H9 (cell line): Measurements from ENCODE around the gene AGBL4. TPM values are rescaled to one million over a fixed set of nuclear protein-coding genes. Genes with fewer than 3 reads are reported as not detected.
"Not testable (repeated sequence)": the region's sequence is repeated elsewhere in the genome, so short reads cannot be mapped to it uniquely, and the experiment has no call there.

ENCODE experiments used
- DNase-seq: peaks from one replicate; pipeline ENCODE4 v3.0.0-alpha.2; 2017
- H2AFZ ChIP-seq: one replicate; pipeline ENCODE4 v1.6.1; 2013; ENCODE audit warnings: mild to moderate bottlenecking, low read length, control low read depth, moderate library complexity
- H2AK5ac ChIP-seq: 2 replicates; pipeline ENCODE4 v1.6.1; 2013; ENCODE audit warnings: low read length, control low read depth, mixed read lengths; ENCODE audit not compliant: insufficient read length
- H2BK120ac ChIP-seq: one replicate; pipeline ENCODE4 v1.6.1; 2013; ENCODE audit warnings: low read depth, mild to moderate bottlenecking, low read length, control low read depth, inconsistent platforms; ENCODE audit not compliant: poor library complexity, severe bottlenecking
- H2BK12ac ChIP-seq: 2 replicates; pipeline ENCODE4 v1.6.1; 2013; ENCODE audit warnings: low read length, control low read depth, mixed read lengths, low read depth; ENCODE audit not compliant: insufficient read length
- H2BK15ac ChIP-seq: 2 replicates; pipeline ENCODE4 v1.6.1; 2013; ENCODE audit warnings: low read depth, low read length, control low read depth
- H2BK20ac ChIP-seq: one replicate; pipeline ENCODE4 v1.6.1; 2013; ENCODE audit warnings: low read depth, mild to moderate bottlenecking, low read length, control low read depth, inconsistent platforms; ENCODE audit not compliant: poor library complexity, severe bottlenecking
- H2BK5ac ChIP-seq: 2 replicates; pipeline ENCODE4 v1.6.1; 2013; ENCODE audit warnings: low read length, control low read depth, mixed read lengths; ENCODE audit not compliant: insufficient read length
- H3K14ac ChIP-seq: 2 replicates; pipeline ENCODE4 v1.6.1; 2013; ENCODE audit warnings: low read length, control low read depth; ENCODE audit not compliant: insufficient read depth
- H3K18ac ChIP-seq: 2 replicates; pipeline ENCODE4 v1.6.1; 2013; ENCODE audit warnings: low read depth, mild to moderate bottlenecking, mixed read lengths, low read length, control low read depth; ENCODE audit not compliant: insufficient read length
- H3K23ac ChIP-seq: 2 replicates; pipeline ENCODE4 v1.6.1; 2013; ENCODE audit warnings: low read length, control low read depth, mixed read lengths, low read depth; ENCODE audit not compliant: insufficient read length
- H3K23me2 ChIP-seq: 2 replicates; pipeline ENCODE4 v1.6.1; 2013; ENCODE audit warnings: low read depth, mild to moderate bottlenecking, mixed read lengths, low read length, control low read depth; ENCODE audit not compliant: insufficient read length, poor library complexity, severe bottlenecking
- H3K27ac ChIP-seq: 2 replicates; pipeline ENCODE4 v1.5.1; 2013; ENCODE audit warnings: low read length, control low read depth, mixed read lengths, low read depth; ENCODE audit not compliant: insufficient read length
- H3K27me3 ChIP-seq: 2 replicates; pipeline ENCODE4 v1.6.1; 2013; ENCODE audit warnings: low read length, control low read depth, inconsistent platforms; ENCODE audit not compliant: insufficient read depth
- H3K4ac ChIP-seq: 2 replicates; pipeline ENCODE4 v1.6.1; 2013; ENCODE audit warnings: low read depth, mild to moderate bottlenecking, control low read depth, inconsistent platforms, low read length, moderate library complexity
- H3K4me1 ChIP-seq: 2 replicates; pipeline ENCODE4 v1.6.1; 2013; ENCODE audit warnings: low read length, control low read depth, inconsistent platforms; ENCODE audit not compliant: insufficient read depth
- H3K4me2 ChIP-seq: 2 replicates; pipeline ENCODE4 v1.6.1; 2013; ENCODE audit warnings: low read length, control low read depth, mixed read lengths; ENCODE audit not compliant: insufficient read length, insufficient read depth
- H3K56ac ChIP-seq: 2 replicates; pipeline ENCODE4 v1.6.1; 2013; ENCODE audit warnings: low read depth, mild to moderate bottlenecking, mixed read lengths, low read length, control low read depth; ENCODE audit not compliant: insufficient read length
- H3K79me1 ChIP-seq: 2 replicates; pipeline ENCODE4 v1.6.1; 2013; ENCODE audit warnings: low read depth, mild to moderate bottlenecking, moderate library complexity, low read length, control low read depth, inconsistent platforms; ENCODE audit not compliant: insufficient read depth, poor library complexity, severe bottlenecking
- H3K79me2 ChIP-seq: 2 replicates; pipeline ENCODE4 v1.6.1; 2013; ENCODE audit warnings: low read length, control low read depth, inconsistent platforms; ENCODE audit not compliant: insufficient read depth
- H3K9ac ChIP-seq: 2 replicates; pipeline ENCODE4 v1.6.1; 2013; ENCODE audit warnings: low read length, control low read depth, mixed read lengths; ENCODE audit not compliant: insufficient read length; ENCODE audit errors: extremely low read depth
- H3K9me3 ChIP-seq: one replicate; pipeline ENCODE4 v1.6.1; 2013; ENCODE audit warnings: low read depth, low read length, inconsistent platforms; ENCODE audit not compliant: control insufficient read depth
- H3T11ph ChIP-seq: one replicate; pipeline ENCODE4 v1.6.1; 2013; ENCODE audit warnings: mild to moderate bottlenecking, low read length, control low read depth, inconsistent platforms
- H4K20me1 ChIP-seq: one replicate; pipeline ENCODE4 v1.6.1; 2013; ENCODE audit not compliant: control insufficient read depth, insufficient read length, insufficient read depth
- H4K5ac ChIP-seq: 2 replicates; pipeline ENCODE4 v1.6.1; 2013; ENCODE audit warnings: low read depth, mild to moderate bottlenecking, mixed read lengths, low read length, control low read depth; ENCODE audit not compliant: insufficient read length
- H4K8ac ChIP-seq: replicated peaks from 2 replicates; pipeline ENCODE4 v1.6.1; 2013; ENCODE audit warnings: low read length, control low read depth, mixed read lengths, low read depth; ENCODE audit not compliant: insufficient read length
- H4K91ac ChIP-seq: 2 replicates; pipeline ENCODE4 v1.6.1; 2013; ENCODE audit warnings: low read depth, mild to moderate bottlenecking, moderate library complexity, mixed read lengths, low read length, control low read depth; ENCODE audit not compliant: insufficient read length
- H3K27ac Mint-ChIP-seq, 3 experiments: 2 replicates in 2 of 3; 3 replicates in 1 of 3; pipeline ENCODE4 v1.8.0; 2020 to 2021; ENCODE audit warnings: mixed read lengths in 3 of 3, mild to moderate bottlenecking in 1 of 3, moderate library complexity in 1 of 3
- H3K27me3 Mint-ChIP-seq: 2 replicates; pipeline ENCODE4 v1.8.0; 2021; ENCODE audit warnings: low read depth, mild to moderate bottlenecking, moderate library complexity, mixed read lengths
- H3K36me3 Mint-ChIP-seq, 3 experiments: 2 replicates in 2 of 3; 3 replicates in 1 of 3; pipeline ENCODE4 v1.8.0; 2020 to 2021; ENCODE audit warnings: low read depth in 3 of 3, mixed read lengths in 3 of 3; ENCODE audit not compliant: insufficient read depth in 1 of 3
- H3K4me1 Mint-ChIP-seq, 2 experiments: 2 replicates each; pipeline ENCODE4 v1.8.0; 2020; ENCODE audit warnings: mixed read lengths in 2 of 2
- H3K4me3 Mint-ChIP-seq, 2 experiments: 2 replicates in 1 of 2; 3 replicates in 1 of 2; pipeline ENCODE4 v1.8.0; 2020 to 2021; ENCODE audit warnings: mild to moderate bottlenecking in 2 of 2, mixed read lengths in 2 of 2, moderate library complexity in 1 of 2
- H3K9me3 Mint-ChIP-seq, 2 experiments: 2 replicates in 1 of 2; 3 replicates in 1 of 2; pipeline ENCODE4 v1.8.0; 2020; ENCODE audit warnings: mild to moderate bottlenecking in 2 of 2, mixed read lengths in 2 of 2, moderate library complexity in 1 of 2
- WGBS: extraction: QIAGEN DNeasy Blood & Tissue Kit; methylation state at CpG from one replicate; pipeline ENCODE4 v1.1.7; 2013; ENCODE audit warnings: missing lambda C conversion rate, low lambda C conversion rate, mixed read lengths; ENCODE audit not compliant: insufficient read length; ENCODE audit errors: extremely low coverage; 5-methylcytosine and 5-hydroxymethylcytosine counted together
- total RNA-seq: library from RNA; stranded (reverse); gene quantifications from 2 replicates; pipeline ENCODE4 v1.2.1, GENCODE V29; 2021
- TF ChIP-seq, protein P1 (sequence below): fragments of 200-600 bp; sonication (generic); conservative IDR thresholded peaks from 3 replicates; pipeline ENCODE4 v1.8.0; 2021; ENCODE audit warnings: antibody characterized with exemption, mild to moderate bottlenecking

Gene AGBL4
- total RNA-seq, 1 experiment from 2014 or later = not detected

DNA sequence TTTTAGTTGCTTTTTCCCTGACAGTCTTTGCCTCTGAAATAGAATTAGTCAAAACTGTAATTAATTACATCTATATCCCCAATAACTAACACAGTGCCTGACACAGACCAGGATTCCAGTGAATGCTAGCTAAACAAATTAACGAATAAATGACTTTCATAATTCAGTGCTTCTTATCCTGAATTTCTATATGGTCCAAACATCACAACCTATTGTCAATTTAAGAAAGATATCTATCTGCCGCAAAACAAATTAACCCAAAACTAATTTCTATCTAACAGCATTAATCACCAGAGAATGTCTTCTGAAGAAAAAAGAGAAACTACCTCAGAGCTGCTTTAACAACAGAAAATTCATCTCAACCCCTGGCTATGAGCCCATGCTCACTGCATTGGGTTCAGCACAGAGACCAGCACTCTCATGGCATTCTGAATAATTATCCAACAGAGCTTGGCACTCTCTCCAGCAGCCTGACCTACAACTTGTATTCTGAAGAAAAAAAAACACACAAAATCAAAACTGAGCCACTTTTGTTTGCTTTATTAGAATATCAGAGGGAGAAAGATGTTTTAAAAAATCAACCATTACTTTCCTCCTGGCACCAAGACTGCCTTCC lies 699.7 kb downstream of the AGBL4 start:
- no peak overlapping the region for H3T11ph ChIP-seq
- peaks cover 0 to 23% (median 9%) of the 10 kb centered on the region in 3 experiments; a peak in 4 of 7 replicates for H3K36me3 Mint-ChIP-seq
- no peaks in the 10 kb centered on the region for H3K79me2 ChIP-seq
- no peak overlapping the region for H3K56ac ChIP-seq
- H4K5ac ChIP-seq = no peak overlapping the region
- no peak overlapping the region for H3K23ac ChIP-seq
- no peaks in the 10 kb centered on the region for H3K23me2 ChIP-seq
- H2BK12ac ChIP-seq = no peak overlapping the region
- H2AK5ac ChIP-seq = no peak overlapping the region
- no peaks in the 10 kb centered on the region for H4K20me1 ChIP-seq
- H2BK20ac ChIP-seq = no peak overlapping the region
- TF ChIP-seq, protein P1, sequence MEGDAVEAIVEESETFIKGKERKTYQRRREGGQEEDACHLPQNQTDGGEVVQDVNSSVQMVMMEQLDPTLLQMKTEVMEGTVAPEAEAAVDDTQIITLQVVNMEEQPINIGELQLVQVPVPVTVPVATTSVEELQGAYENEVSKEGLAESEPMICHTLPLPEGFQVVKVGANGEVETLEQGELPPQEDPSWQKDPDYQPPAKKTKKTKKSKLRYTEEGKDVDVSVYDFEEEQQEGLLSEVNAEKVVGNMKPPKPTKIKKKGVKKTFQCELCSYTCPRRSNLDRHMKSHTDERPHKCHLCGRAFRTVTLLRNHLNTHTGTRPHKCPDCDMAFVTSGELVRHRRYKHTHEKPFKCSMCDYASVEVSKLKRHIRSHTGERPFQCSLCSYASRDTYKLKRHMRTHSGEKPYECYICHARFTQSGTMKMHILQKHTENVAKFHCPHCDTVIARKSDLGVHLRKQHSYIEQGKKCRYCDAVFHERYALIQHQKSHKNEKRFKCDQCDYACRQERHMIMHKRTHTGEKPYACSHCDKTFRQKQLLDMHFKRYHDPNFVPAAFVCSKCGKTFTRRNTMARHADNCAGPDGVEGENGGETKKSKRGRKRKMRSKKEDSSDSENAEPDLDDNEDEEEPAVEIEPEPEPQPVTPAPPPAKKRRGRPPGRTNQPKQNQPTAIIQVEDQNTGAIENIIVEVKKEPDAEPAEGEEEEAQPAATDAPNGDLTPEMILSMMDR = no peak
- no peak overlapping the region for H3K4me3 Mint-ChIP-seq
- H3K18ac ChIP-seq = no peak overlapping the region
- no peaks in the 10 kb centered on the region for H3K4me1 Mint-ChIP-seq
- H3K27me3 Mint-ChIP-seq = peaks cover 2% of the 10 kb centered on the region; the same call in 1 of the 2 replicates
- H3K9me3 Mint-ChIP-seq = peaks cover 91 to 96% of the 10 kb centered on the region in 2 experiments
- H3K9me3 ChIP-seq = peaks cover 86% of the 10 kb centered on the region
- H3K27ac ChIP-seq = no peak overlapping the region
- no peak overlapping the region for H2BK5ac ChIP-seq
- no peak overlapping the region for H3K27ac Mint-ChIP-seq
- no peak overlapping the region for H4K91ac ChIP-seq
- H4K8ac ChIP-seq = no peak overlapping the region
- no peak overlapping the region for H2BK15ac ChIP-seq
- no peak overlapping the region for H3K4me2 ChIP-seq
- no peak overlapping the region for H3K14ac ChIP-seq
- no peak for DNase-seq
- H3K79me1 ChIP-seq = no peaks in the 10 kb centered on the region
- no peak overlapping the region for H3K4ac ChIP-seq
- no peak overlapping the region for H2BK120ac ChIP-seq
- WGBS = no CpG with 5 or more reads among the region's 2 CpGs
- no peaks in the 10 kb centered on the region for H3K4me1 ChIP-seq
- no peaks in the 10 kb centered on the region for H3K27me3 ChIP-seq
- no peak overlapping the region for H2AFZ ChIP-seq
- H3K9ac ChIP-seq = no peak overlapping the region

DNA sequence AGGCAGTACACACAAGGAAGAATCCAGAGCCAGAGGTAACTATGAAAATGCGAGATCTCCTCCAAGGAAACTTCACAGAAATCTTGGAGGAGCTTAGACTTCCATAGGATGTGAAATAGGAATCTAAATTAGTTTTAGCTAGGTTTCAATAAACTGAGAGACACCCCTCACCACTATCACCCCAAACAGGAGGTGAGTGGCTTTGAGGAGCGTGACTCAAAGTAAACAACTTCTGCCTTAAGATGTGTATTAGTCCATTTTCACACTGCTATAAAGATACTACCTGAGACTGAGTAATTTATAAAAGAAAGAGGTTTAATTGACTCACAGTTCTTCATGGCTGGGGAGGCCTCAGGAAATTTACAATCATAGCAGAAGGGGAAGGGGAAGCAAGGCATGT lies 703.3 kb downstream of the AGBL4 start:
- not testable (repeated sequence) for H4K8ac ChIP-seq, H3K4ac ChIP-seq, H3K4me3 Mint-ChIP-seq, H3K79me1 ChIP-seq, H3K27ac Mint-ChIP-seq, H2BK12ac ChIP-seq, H2AK5ac ChIP-seq, H3K23ac ChIP-seq, H3T11ph ChIP-seq, H3K27ac ChIP-seq, H2AFZ ChIP-seq, H2BK5ac ChIP-seq, H3K18ac ChIP-seq, H2BK20ac ChIP-seq, H3K4me1 Mint-ChIP-seq, H3K9ac ChIP-seq, H2BK15ac ChIP-seq, H3K27me3 Mint-ChIP-seq, H3K4me2 ChIP-seq, H2BK120ac ChIP-seq, H4K5ac ChIP-seq, H4K20me1 ChIP-seq, DNase-seq, H3K4me1 ChIP-seq, H3K56ac ChIP-seq, H3K23me2 ChIP-seq, H4K91ac ChIP-seq, H3K79me2 ChIP-seq, H3K27me3 ChIP-seq, H3K14ac ChIP-seq
- Mint-ChIP-seq H3K36me3 (peaks cover 4 to 15% (median 9%) of the 10 kb centered on the region in 3 experiments; a peak in 5 of 7 replicates), H3K9me3 (peaks cover 81 to 89% of the 10 kb centered on the region in 2 experiments)
- H3K9me3 ChIP-seq = peaks cover 66% of the 10 kb centered on the region
- WGBS = no CpG with 5 or more reads among the region's 2 CpGs
